Neural cell (in vitro differentiated cells): ENCODE data around the gene CATSPER1. TPM values are rescaled to one million over a fixed set of nuclear protein-coding genes. Genes with fewer than 3 reads are reported as not detected.

ENCODE experiments used
- H2AFZ ChIP-seq: fragments of 200-600, 300-800 bp; sonication (generic), shearing (Covaris generic); 2 replicates; pipeline ENCODE4 v1.6.0; 2014; ENCODE audit warnings: low read depth, mild to moderate bottlenecking, antibody characterized with exemption, low read length, moderate library complexity
- H3F3A ChIP-seq: fragments of 200-600 bp; shearing (Covaris generic); 2 replicates; pipeline ENCODE4 v1.6.1; 2016; ENCODE audit warnings: mild to moderate bottlenecking, moderate library complexity, mixed read lengths, antibody characterized with exemption, low read length; ENCODE audit not compliant: insufficient read depth, poor library complexity, severe bottlenecking
- H3K27ac ChIP-seq: fragments of 200-600, 300-800 bp; sonication (generic), shearing (Covaris generic); 2 replicates; pipeline ENCODE4 v1.5.1; 2014; ENCODE audit warnings: mild to moderate bottlenecking, low read length, moderate library complexity
- H3K27me3 ChIP-seq: fragments of 300-800, 200-600 bp; sonication (generic), shearing (Covaris generic); 2 replicates; pipeline ENCODE4 v1.6.0; 2014; ENCODE audit warnings: mild to moderate bottlenecking, low read depth, low read length, moderate library complexity; ENCODE audit not compliant: insufficient read depth
- H3K36me3 ChIP-seq: fragments of 300-800, 200-600 bp; sonication (generic), shearing (Covaris generic); 2 replicates; pipeline ENCODE4 v1.5.1; 2014; ENCODE audit warnings: mild to moderate bottlenecking, antibody characterized with exemption, low read length, moderate library complexity; ENCODE audit not compliant: insufficient read depth
- H3K4me2 ChIP-seq: fragments of 300-800, 200-600 bp; sonication (generic), shearing (Covaris generic); 2 replicates; pipeline ENCODE4 v1.6.0; 2014; ENCODE audit warnings: mild to moderate bottlenecking, low read length
- H3K4me3 ChIP-seq: fragments of 300-800, 200-600 bp; sonication (generic), shearing (Covaris generic); 2 replicates; pipeline ENCODE4 v1.5.1; 2014; ENCODE audit warnings: mild to moderate bottlenecking, low read length, moderate library complexity
- H3K79me2 ChIP-seq: fragments of 200-600 bp; shearing (Covaris generic); replicated peaks from 2 replicates; pipeline ENCODE4 v1.6.0; 2014; ENCODE audit warnings: mild to moderate bottlenecking, low read length, moderate library complexity; ENCODE audit not compliant: insufficient read depth
- H3K9ac ChIP-seq: fragments of 300-800, 200-600 bp; sonication (generic), shearing (Covaris generic); 2 replicates; pipeline ENCODE4 v1.6.1; 2016; ENCODE audit warnings: mild to moderate bottlenecking, low read length, mixed read lengths
- H3K9me2 ChIP-seq: fragments of 200-600 bp; shearing (Covaris generic); 2 replicates; pipeline ENCODE4 v1.6.1; 2016; ENCODE audit warnings: mild to moderate bottlenecking, low read length, mixed read lengths; ENCODE audit not compliant: insufficient read depth
- H3K9me3 ChIP-seq: fragments of 200-600, 300-800 bp; sonication (generic), shearing (Covaris generic); 2 replicates; pipeline ENCODE4 v1.6.1; 2016; ENCODE audit warnings: mild to moderate bottlenecking, mixed run types, low read length, moderate library complexity, mixed read lengths
- H4K20me1 ChIP-seq: fragments of 200-600 bp; shearing (Covaris generic); 2 replicates; pipeline ENCODE4 v1.6.1; 2016; ENCODE audit warnings: mild to moderate bottlenecking, mixed run types; ENCODE audit not compliant: insufficient read depth
- EP300 ChIP-seq: fragments of 450-650 bp; conservative IDR thresholded peaks from 2 replicates; pipeline ENCODE4 v1.6.1; 2014; ENCODE audit warnings: antibody characterized with exemption, mild to moderate bottlenecking, moderate library complexity; ENCODE audit not compliant: poor library complexity, severe bottlenecking
- EZH2 ChIP-seq: fragments of 200-600, 300-800 bp; shearing (Covaris generic), sonication (generic); IDR thresholded peaks from 2 replicates; pipeline ENCODE4 v1.6.1; 2014; ENCODE audit warnings: antibody characterized with exemption, low read length, borderline replicate concordance, mild to moderate bottlenecking; ENCODE audit not compliant: insufficient read depth, poor library complexity, severe bottlenecking
- MXI1 ChIP-seq: fragments of 450-650 bp; conservative IDR thresholded peaks from 2 replicates; pipeline ENCODE4 v1.6.1; 2014; ENCODE audit warnings: antibody characterized with exemption, mild to moderate bottlenecking; ENCODE audit not compliant: poor library complexity, severe bottlenecking
- POLR2AphosphoS5 ChIP-seq: IDR thresholded peaks from 2 replicates; pipeline ENCODE4 v1.6.1; 2012
- RAD21 ChIP-seq: fragments of 450-650 bp; conservative IDR thresholded peaks from 2 replicates; pipeline ENCODE4 v1.6.1; 2014; ENCODE audit warnings: antibody characterized with exemption, mild to moderate bottlenecking, moderate library complexity
- SMC3 ChIP-seq: fragments of 450-650 bp; conservative IDR thresholded peaks from 2 replicates; pipeline ENCODE4 v1.6.1; 2014; ENCODE audit warnings: antibody characterized with exemption, mild to moderate bottlenecking, moderate library complexity; ENCODE audit not compliant: poor library complexity
- TAF1 ChIP-seq: IDR thresholded peaks from 2 replicates; pipeline ENCODE4 v1.6.1; 2012; ENCODE audit warnings: low read depth
- polyA plus RNA-seq: library from polyadenylated mRNA; depleted of rRNA; stranded (reverse); fragments of >200 nt; gene quantifications from 2 replicates; pipeline ENCODE4 v1.2.3, GENCODE V29; 2014
- TF ChIP-seq, protein P1 (sequence below): fragments of 450-650 bp; IDR thresholded peaks from 2 replicates; pipeline ENCODE4 v1.5.1; 2014; ENCODE audit warnings: antibody characterized with exemption, mild to moderate bottlenecking, moderate library complexity; ENCODE audit not compliant: poor library complexity, severe bottlenecking
- TF ChIP-seq, protein P2 (sequence below): IDR thresholded peaks from 2 replicates; pipeline ENCODE4 v1.6.1; 2012; ENCODE audit warnings: borderline replicate concordance

CATSPER1 gene
- polyA plus RNA-seq, 1 donor from 2014 or later, result not detected

DNA sequence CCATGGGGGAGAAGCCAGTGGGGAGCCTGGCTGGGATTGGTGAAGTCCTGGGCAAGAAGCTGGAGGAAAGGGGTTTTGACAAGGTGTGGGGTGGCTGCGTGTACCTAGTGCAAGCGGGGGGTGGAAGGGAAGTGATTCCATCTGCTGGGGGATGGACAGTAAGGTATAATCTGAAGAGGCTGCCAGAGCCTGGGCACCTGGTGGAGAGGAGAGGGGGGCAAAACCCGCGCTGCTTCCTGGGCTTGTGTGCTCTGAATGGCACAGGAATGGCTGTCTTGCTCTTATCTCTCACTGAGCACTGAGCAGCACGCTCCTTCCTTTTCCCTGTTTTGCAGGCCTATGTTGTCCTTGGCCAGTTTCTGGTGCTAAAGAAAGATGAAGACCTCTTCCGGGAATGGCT is 23.0 kb downstream of the CATSPER1 start:
- Histone ChIP-seq H3K9me3 (no peaks in the 10 kb centered on the region), H3K9me2 (no peaks in the 10 kb centered on the region), H3K4me2 (peak overlapping the region; percentile 65), H3K27me3 (no peaks in the 10 kb centered on the region), H3K36me3 (no peaks in the 10 kb centered on the region), H3K27ac (no peak overlapping the region), H2AFZ (no peak overlapping the region), H3K79me2 (peaks cover 24% of the 10 kb centered on the region), H3K9ac (peak overlapping the region; percentile 79), H3K4me3 (peak overlapping the region; percentile 87), H3F3A (no peaks in the 10 kb centered on the region), H4K20me1 (no peaks in the 10 kb centered on the region)
- TF ChIP-seq SMC3 (no peak), POLR2AphosphoS5 (no peak), MXI1 (no peak), EP300 (no peak), TAF1 (no peak), EZH2 (no peak), RAD21 (no peak)
- TF ChIP-seq, protein P1, sequence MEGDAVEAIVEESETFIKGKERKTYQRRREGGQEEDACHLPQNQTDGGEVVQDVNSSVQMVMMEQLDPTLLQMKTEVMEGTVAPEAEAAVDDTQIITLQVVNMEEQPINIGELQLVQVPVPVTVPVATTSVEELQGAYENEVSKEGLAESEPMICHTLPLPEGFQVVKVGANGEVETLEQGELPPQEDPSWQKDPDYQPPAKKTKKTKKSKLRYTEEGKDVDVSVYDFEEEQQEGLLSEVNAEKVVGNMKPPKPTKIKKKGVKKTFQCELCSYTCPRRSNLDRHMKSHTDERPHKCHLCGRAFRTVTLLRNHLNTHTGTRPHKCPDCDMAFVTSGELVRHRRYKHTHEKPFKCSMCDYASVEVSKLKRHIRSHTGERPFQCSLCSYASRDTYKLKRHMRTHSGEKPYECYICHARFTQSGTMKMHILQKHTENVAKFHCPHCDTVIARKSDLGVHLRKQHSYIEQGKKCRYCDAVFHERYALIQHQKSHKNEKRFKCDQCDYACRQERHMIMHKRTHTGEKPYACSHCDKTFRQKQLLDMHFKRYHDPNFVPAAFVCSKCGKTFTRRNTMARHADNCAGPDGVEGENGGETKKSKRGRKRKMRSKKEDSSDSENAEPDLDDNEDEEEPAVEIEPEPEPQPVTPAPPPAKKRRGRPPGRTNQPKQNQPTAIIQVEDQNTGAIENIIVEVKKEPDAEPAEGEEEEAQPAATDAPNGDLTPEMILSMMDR, result no peak
- TF ChIP-seq, protein P2, sequence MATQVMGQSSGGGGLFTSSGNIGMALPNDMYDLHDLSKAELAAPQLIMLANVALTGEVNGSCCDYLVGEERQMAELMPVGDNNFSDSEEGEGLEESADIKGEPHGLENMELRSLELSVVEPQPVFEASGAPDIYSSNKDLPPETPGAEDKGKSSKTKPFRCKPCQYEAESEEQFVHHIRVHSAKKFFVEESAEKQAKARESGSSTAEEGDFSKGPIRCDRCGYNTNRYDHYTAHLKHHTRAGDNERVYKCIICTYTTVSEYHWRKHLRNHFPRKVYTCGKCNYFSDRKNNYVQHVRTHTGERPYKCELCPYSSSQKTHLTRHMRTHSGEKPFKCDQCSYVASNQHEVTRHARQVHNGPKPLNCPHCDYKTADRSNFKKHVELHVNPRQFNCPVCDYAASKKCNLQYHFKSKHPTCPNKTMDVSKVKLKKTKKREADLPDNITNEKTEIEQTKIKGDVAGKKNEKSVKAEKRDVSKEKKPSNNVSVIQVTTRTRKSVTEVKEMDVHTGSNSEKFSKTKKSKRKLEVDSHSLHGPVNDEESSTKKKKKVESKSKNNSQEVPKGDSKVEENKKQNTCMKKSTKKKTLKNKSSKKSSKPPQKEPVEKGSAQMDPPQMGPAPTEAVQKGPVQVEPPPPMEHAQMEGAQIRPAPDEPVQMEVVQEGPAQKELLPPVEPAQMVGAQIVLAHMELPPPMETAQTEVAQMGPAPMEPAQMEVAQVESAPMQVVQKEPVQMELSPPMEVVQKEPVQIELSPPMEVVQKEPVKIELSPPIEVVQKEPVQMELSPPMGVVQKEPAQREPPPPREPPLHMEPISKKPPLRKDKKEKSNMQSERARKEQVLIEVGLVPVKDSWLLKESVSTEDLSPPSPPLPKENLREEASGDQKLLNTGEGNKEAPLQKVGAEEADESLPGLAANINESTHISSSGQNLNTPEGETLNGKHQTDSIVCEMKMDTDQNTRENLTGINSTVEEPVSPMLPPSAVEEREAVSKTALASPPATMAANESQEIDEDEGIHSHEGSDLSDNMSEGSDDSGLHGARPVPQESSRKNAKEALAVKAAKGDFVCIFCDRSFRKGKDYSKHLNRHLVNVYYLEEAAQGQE, result no peak

DNA sequence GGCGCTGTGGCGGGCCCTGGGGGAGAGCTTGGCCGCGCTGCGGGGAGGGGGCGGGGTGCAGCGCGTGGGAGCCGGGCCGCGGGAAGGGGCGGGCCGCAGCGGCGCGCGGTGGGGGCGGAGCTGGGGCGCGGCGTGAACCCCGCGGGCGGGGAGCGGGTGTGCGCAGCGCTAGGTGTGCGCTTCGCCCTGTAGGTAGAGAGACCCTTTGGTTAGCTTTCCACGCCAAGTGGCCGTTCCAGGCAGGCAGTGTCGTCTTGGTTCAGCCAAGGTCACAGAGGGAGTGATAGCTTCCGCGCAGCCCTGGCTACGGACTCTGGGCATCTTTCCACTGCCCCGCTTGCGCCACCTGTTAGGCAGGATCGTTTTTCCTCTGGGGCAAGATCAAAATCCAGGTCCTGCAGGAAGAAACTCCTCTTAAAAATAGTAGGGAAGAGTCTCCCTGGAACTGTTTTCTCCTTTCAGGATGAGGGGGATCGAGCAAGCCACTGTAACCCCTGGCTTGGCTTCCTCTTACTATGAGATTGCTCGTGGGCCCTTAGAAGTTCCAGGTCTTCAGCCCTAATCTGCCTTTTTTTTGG is 23.5 kb downstream of the CATSPER1 start:
- no peaks in the 10 kb centered on the region for H3K36me3 ChIP-seq

More for the DNA sequence above, 23.5 kb downstream of the CATSPER1 start:
- no peaks in the 10 kb centered on the region for H3K27me3 ChIP-seq
- peak overlapping the region; percentile 79 for H3K9ac ChIP-seq
- H2AFZ ChIP-seq, result peak overlapping the region; percentile 74
- H3F3A ChIP-seq, result no peaks in the 10 kb centered on the region
- no peaks in the 10 kb centered on the region for H3K9me3 ChIP-seq
- TF ChIP-seq SMC3, result no peak
- TF ChIP-seq, protein P1, result peak; percentile 16
- H3K9me2 ChIP-seq, result no peaks in the 10 kb centered on the region
- peak overlapping the region; percentile 86 for H3K27ac ChIP-seq
- H4K20me1 ChIP-seq, result no peaks in the 10 kb centered on the region
- H3K4me2 ChIP-seq, result peak overlapping the region; percentile 65
- peak overlapping the region; percentile 87 for H3K4me3 ChIP-seq
- H3K79me2 ChIP-seq, result peaks cover 24% of the 10 kb centered on the region
